IPS-NIHi11 (cell line): ENCODE results near the gene EXT2.

Experiments used
- DNase-seq: peaks from one replicate; pipeline ENCODE4 v3.0.0; 2012; ENCODE audit warnings: mixed read lengths, low spot score

Gene EXT2

DNA sequence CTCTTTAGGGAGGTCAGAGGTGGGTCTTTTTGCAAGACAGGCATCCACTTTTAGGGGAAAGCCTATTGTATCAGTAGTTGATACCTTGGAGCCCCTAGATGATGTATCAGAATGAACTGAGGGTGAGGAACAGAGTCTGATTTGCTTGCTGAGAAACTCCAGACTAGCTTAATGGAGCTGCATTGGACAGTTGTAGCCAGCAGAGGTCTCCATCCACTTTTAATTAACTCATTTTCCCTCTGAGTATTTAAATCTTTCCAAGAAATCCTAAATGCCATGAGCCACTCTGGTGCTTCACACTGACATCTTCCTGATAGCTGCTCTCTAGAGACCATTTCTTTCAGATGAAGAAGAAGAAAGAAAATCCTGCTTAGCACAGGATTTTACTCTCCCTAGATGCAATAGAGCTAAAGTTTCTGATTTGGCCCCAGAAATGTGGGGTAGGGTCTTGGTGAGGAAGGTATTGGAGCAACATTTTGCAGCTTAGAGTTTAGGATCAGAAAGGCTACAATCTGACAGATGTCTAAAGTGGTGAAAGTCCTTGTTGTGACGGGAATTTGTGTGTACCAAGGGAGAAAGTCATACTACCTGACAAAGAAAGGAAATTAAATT lies 38.0 kb downstream of the EXT2 start:
- peak; percentile 49 for DNase-seq

DNA sequence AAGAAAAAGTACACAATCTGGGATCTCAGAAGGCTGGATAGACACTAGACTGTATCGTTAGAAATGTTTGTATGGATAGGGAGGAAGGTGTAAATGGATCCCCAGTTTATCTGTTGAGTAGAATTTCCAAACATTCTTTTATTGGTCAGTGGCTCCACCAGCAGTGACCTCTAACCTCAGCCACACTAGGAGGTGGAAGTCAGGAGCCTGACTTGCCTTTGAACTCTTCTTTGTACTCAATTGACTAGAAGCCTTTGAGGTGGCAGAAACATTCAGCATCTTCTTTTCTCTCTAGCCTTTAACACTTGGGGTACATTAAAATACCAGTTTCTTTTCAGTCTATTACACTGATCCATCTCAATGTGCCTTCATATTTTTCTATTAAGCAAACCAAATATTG lies 39.1 kb downstream of the EXT2 start:
- no peak for DNase-seq

DNA sequence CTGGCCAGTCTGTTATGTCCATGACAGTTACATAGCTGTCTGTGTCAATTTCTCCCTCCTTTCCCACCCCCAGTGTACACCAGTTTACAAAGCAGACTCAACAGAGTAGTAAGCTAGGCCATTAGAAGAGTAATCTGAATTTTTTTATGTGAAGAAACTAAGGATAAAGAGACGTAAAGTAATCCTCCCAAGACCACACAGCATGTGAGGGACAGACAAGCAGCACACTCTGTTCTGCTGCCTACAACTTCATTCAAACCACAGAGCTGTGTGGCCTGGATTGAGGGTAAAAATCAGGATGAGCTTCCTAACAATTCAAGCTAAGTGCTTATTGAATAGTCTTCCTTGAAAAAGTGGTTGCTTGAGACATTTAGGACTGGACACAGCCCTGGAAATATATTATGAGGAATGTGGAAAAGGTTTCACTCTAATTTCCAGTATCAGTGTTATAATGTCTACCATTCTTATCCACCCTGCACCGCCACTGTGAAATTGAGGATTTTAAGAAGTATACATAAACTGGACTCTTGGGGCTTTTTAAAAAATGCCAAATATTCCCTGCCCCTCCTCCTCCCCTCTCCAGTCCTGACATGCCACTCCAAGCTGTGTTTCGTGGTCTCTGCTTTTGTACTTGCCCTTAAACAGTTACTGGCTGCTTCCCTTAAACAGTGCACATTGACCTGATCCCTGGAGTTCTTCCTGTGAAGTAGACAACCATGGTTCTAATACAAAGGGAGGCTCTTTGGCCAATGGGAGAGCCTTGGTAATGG lies 40.9 kb downstream of the EXT2 start:
- no peak for DNase-seq

DNA sequence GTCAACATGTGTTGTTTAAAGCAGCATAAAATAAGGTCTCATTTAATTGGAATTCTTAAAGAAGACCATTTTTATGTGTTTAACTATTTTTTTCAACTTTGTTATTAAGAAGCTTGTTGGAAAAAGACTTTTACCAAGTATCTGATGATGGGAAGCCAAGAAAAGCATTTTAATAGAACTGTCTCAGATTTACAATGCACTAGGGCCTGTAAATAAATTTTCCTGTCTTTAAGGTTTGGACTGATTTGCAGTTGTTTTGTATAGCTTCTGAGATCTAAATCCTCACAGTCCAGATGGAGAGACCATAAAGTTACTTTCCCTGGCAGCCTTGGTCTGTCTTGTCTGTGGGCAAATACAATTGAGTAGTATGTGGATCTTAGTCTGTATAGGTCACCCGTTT lies 41.6 kb downstream of the EXT2 start:
- no peak for DNase-seq

DNA sequence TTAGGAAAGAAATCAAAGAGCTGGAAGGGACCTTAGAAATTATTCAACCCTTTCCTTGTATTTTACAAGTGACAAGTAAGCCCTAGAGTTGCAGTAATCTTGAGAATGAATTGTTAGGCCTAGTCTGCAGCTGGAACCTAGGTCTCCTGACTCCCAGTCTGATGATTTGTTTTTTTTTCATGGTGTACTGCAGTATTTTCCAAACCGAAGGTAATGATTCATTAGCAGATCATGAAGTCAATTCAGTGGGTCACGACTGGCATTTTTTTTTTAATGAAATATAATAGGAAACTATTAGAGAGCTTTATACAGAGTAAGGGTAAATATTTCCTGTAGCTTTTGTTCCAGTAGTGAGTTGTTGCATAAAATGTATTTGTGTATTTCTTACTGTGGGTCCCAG lies 42.8 kb downstream of the EXT2 start:
- DNase-seq: no peak

DNA sequence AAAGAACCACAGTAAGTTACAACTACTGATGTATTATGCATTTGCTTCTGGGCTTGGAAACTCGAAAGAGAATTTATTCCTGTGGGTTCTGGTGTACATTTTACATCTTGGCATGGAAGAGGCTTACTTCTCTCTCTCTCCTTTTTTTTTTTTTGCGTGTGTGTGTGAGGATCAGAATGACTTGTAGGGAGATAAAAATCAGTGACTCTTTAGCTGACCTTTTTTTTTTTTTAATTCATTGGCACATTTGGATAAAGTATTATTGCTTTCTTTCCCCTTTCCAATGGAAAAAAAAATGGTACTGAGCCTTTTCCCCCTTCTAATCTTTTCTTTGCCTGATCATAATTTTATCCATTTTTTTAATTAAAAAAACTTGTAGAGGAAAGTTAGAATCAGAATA lies 43.5 kb downstream of the EXT2 start:
- DNase-seq: no peak

DNA sequence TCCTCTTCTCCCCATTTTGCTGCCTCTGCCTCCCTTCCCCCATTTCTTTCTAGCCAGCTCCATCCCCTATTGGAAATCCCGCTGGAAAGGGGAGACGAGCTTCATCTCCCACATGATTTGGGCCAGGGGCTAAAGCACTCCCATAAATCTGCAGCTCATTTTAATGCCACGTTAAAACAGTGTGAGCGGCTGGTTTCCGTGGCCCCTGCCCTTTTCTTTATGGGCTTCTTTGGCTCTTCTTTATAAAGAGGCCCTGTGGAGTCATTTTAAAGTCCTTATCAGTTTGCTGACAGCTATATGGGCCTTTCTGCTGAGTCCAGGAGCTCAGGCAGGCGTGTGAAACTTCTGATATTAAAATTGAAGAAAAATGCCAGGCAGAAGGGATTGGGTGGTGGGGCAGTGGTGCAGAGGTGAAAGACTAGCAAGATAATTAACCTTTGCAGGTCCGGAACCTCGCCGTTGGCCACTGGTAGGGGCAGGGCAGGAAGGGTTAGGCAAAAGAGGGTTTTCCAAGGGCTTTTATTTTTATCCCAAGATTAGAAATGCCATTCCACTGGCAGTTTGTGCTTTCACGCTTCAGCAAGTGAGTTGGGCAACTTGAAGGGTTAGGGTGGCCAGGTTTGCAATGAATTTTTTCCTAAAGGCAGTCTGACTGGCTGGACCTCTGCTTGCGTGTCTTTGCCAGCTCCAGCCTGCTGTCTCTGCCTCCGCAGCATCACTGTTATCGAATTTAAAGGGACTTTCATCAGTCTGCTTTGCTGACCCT lies 44.3 kb downstream of the EXT2 start:
- DNase-seq: no peak

DNA sequence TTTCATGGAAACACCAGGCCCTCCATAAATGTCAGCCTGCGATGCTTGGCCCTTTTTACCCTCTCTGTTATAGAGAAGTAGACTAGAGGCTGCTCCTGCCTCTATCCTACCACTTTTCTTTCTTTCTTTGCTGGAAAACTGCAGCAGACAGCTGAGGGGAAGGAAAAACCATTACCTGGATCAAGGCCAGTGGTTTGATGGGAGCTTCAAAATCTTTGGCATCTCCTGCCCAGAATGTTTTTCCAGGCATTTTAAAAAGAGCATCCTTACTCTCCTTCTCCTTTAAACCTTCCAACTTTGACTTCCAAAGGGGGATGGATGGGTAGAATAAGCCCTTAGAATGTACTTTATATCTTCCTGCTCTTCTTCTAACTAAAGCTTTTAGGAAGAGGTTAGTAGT lies 44.9 kb downstream of the EXT2 start:
- no peak for DNase-seq

DNA sequence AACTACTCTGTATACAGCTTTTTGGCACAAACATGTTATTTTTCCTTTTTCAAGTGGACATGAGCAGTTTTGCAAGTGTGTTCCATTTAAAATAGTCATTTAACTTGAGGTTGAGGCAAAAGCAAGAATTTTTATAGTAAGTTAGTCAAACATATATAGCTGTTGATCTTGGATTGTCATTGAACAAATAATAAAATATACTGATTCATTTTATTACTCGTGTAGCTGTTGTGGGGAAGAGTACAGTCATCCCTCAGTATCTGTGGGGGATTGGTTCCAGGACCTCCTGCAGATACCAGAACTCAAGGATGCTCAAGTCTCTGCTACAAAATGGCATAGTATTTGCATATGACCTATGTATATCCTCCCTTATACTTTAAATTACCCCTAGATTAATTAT lies 45.3 kb downstream of the EXT2 start:
- no peak for DNase-seq

DNA sequence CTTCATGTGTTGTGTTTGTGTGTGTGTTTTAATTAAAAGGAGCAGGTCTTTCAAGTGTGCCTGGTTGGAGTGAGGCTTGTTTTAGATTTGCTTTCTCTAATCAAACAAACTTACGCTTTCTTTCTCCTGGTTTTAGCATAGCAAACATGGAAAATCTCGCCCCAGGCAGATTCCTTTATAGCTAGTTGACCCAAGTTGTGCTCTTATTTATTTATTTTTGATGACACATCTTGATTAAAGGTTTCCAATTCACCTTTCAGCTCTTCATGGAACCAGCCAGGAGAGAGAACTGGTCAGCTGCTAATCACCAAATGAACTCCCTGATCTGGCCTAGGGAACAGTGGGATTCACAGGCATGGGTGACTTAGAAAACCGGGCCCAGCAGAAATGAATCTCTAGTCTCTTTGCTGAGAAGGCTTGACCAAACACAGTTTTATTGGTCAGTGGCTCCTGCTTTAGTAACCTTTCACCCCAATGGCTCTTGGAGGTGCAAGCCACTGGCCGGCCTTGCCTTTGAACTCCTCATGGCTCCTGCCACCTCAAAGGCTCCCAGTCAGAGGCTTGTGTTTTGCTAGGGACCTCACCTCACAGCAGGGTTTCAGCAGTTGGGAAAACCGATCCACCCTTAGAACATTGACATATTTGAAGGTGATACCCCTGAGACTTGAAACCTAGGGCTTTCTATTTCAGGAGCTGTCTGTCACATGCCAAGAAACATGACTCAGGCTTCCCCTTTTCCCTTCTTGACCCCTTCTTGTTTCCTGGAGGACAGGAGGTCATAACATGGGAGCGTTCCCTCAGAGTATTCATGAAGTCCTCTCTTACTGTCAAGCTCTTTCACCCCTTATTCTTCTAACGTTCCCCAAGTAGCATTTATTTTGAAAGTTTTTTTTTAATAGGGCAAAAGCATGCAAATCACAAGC lies 48.8 kb downstream of the EXT2 start:
- DNase-seq: no peak

DNA sequence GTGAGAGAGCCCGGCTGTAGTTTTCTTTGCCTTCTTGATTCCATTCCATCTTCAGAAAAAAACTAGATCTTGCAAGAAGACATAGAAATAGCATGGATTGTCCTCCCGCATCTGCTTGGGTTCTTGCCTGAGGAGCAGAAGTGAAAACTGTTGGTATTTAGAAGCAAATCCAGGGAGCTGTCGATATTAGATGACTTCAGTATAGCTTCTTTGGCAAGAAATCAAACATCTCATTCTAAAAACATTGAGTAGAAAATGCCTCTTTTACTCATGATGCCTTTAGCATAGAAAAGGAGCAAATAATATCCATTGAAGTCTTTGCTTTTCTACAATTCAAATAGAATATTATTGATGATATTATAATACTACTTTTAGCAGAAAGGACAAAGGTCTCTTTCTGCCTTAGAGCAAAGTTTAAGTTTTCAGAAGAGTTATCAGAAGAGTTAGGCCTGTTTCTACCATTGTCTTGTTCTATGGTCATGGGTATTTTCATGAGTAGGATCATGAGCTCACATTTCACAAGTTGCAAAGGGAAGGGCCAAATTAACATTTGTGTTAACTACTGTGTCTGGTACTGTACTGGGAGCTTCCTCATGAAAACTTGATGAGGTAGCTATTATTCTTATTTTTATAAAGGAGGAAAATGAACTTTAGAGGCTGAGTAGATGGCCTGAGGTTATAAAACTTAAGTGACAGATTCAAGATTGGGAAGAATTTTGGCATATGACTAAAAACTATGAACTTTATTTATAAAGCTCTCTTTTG lies 49.7 kb downstream of the EXT2 start:
- no peak for DNase-seq

DNA sequence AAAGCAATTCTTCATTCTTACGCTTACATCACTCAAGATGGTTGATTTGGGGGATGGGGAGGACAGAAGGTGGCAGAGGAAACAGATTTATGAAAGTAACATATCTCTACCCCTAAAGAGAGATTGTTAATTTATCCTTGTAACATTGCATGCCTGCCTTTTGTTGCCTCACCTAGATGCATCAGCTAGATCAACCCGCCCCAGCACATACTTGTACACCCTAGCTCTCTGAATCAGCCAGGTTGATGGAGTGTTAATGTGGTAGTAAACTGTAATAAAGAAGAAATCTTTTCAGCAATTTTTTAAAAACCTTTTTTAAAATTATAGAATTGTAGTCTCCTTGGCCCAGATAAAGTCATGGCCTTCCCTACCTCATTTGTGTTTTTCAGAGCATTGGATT lies 51.5 kb downstream of the EXT2 start:
- DNase-seq: no peak

DNA sequence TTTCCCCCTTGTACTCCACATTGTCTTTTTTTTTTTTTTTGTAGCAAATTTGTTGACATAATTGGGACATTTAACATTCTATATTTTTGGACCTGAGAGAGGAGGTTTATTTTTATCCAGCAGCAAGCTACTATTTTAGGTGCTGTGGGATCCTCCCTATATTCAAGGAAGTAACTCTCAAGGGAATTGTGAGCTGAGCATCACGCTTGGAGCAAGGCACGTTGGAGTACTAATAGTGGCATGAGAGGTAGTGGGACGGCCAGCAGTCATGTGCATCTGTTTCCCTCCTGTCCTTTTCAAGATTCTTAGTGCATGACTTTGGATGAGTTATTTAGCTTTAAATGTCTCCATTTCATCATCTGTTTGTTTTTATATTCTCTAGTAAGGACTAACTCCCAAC lies 52.3 kb downstream of the EXT2 start:
- DNase-seq: no peak

DNA sequence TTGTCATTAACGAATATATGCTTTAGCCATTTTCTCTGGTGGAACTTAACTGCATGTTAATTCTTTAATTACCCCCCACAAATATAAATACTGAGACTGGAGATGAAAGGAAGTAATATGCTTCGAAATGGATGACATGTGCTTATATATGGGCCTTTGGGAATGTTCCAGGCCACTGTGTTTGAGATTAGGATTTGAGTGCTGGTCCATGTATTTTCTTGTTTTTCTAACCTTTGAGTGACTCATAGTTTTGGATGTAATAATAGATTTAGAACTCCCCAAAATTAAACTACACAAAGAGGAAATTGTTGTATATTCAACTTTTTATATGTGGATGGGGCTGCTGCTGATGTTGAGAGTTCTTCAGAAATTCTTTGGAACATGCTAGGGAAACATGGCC lies 54.2 kb downstream of the EXT2 start:
- no peak for DNase-seq

DNA sequence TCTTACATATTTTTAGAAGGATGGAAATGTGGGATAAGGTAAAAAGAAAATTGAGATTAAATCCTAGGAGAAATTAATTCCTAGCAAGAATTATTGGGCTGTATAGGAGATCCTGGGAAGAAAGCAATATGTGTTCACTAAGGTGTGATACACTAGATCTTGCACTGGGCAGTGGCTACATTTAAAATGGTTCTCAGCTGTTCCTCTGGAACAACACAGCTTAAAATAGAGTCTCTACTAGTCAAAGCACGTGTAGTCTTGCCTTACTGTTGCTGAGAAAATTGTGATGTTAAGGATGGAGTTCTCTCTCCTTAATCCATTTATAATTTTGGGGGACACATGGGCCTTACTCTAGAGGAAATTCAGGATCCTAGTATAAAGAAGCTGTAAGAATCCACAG lies 54.9 kb downstream of the EXT2 start:
- no peak for DNase-seq

DNA sequence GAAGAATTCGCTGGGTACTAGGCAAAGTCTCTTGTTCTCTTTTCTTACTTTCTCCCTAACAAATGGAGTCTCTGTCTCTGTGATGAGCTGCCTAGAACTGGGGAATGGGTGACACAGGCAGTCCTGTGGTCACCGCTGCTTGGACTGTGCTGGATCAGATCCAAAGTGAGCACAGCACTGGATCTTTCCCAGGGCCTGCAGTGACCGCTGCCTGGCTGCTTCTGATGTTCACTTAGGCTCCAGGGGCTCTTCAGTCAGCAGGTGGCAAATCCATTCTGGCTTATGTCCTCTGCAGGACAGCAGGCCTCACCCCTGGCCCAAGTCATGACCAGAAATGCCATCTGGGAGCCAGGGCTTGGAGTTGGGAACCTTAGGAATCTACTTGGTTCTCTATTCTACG lies 61.5 kb downstream of the EXT2 start:
- DNase-seq: no peak

DNA sequence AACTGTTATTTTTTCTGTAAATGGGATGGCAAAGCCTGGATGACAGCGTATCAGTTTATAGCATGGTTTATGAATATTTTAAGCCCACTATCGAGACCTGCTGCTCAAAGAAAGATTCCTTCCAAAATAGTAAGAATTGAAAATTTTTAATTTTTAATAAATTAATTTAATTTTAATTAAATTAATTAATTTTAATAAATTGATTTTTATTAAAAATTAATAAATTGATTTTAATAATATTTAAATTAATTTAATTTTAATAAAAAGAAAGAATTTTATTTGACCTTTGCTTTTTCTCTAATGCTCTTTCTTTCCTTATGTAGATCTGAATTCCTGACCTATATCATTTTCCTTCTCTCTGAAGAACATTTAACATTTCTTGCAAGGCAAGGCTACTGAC lies 62.9 kb downstream of the EXT2 start:
- DNase-seq: no peak

DNA sequence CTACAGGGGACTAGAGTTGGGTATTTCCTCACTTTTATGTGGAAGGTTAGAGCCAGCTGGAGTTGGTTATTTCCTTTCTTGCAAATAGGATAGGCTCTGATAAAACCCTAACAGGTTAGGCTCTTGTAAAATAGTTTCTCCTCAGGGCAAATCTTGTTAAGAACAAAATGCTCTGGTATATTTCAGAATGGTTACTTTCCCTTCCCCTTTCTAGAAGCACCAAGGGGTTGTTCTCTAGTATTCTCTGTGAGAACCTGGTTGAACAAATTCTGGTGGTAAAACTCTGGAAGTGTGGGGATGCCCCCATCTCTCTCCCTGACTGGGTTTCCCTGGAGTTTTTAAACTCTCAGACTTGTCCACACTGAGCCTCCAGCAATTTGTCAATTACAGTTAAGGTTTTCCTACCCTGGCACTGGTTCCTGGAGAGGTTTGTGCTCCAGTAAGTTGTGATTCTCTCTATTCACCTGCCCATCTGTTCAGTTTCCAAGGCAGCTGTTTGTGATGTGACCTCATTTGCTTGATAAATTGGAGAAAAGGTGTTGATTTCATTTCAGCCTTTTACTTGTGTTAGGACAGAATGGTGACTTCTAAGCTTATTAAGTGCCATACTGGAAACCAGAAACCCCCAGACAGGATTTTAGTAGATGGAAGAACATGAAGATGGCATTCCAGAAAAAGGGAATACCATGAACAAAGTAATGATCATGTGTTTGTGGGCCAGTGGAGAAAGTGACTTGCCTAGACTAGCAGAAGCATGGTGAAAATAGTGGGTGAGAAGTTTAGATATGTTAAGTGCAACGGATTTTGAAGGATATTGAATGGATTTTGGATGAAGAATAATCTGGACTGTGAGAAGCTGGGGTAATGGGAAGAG lies 64.6 kb downstream of the EXT2 start:
- DNase-seq: no peak

DNA sequence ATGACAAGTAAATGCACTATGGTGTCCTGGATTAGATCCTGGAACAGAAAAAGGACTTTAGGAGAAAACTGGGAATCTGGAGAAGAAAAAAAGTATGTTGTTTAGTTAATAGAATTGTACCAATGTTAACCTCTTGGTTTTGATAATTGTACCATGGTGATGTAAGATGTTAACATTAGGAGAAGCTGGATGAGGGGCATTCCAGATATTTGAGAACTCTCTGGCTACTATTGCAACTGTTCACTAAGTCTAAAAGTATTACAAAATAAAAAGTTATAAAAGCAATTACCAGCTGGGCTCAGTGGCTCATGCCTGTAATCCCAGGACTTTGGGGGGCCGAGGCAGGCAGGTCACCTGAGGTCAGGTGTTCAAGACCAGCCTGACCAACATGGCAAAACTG lies 66.5 kb downstream of the EXT2 start:
- no peak for DNase-seq

DNA sequence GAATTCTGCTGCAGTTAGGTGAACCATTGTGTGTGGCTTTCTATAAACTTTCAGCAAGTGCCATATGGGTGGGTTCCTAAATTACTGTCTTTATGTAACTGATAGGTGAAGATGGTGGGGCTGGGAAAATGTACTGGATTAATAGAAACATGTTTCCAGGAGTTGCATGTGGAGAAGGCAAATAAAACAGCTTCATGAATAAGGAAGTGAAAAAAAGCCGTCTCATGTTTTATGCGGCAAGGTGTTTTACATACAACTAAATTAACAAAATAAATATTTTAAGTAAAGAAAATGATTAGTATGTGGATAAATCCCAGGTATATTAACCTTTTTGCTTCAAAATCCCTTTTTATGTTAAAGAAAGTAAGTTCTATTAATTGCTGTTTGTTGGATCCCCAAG lies 67.2 kb downstream of the EXT2 start:
- no peak for DNase-seq

DNA sequence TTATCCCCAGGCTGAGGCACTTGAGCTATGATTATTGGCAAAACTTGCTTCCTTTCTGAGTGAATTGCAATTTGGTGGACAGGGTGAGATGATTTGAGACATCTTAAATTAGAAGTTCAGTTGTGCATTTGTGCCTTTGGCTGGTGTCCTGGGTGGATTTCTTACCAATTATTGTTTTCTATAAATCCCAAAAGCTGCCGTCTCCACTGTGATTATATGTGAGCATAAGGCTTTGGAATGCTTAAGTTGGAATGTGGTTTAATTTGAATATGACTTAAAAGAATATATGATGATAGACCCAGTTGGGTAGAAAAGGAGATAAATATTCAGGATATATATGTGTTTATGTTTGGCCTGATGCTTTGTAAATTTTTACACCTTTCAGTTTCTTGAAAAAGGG lies 70.0 kb downstream of the EXT2 start:
- no peak for DNase-seq
